Measurements from ENCODE around the gene SFTPD. TPM values are rescaled to one million over a fixed set of nuclear protein-coding genes. Genes with fewer than 3 reads are reported as not detected.

SFTPD gene
- total and polyA plus RNA-seq, 2 of the 8 experiments (the other 6 are each of a cell fraction or from before 2014, with no cell fraction given): 0.21 to 0.54 TPM

DNA sequence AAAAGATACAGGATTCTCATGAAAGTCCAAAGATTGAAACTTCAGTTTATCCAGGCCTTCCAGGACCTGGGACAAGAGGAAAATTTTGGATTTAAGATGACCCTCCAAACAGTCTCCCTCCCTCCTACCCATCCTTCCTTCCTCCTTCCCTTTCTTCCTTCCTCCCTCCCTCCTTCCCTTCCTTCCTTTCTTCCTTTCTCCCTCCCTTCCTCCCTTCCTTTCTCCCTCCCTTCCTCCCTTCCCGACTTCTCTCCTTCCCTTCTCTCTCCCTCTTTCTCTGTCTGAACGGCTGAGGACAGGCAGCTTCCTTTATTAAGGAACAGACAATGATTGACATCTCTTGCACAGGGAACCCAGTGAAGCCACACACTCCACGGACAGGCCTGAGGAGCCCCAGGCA is 23.3 kb downstream of the SFTPD start (continued):
- TF ChIP-seq ATF2 (IDR thresholded peaks at IDR 0.05; ENCODE audit: low read length): no peak
- TF ChIP-seq RXRA (IDR thresholded peaks at IDR 0.05; ENCODE audit: insufficient read depth, low read depth, low read length): no peak
- TF ChIP-seq EP300 (IDR thresholded peaks at IDR 0.05; ENCODE audit: borderline replicate concordance in 1 of 2, low read depth in 2 of 2, low read length in 2 of 2): no peak
- TF ChIP-seq KDM1A (IDR thresholded peaks at IDR 0.05; ENCODE audit: borderline replicate concordance, low read length): no peak
